ENCODE measurements around the gene RNU6-7. TPM values are rescaled to one million over a fixed set of nuclear protein-coding genes. Genes with fewer than 3 reads are reported as not detected.
A peak's percentile ranks its signal among the peaks of the same experiment; 100 is the strongest.

Gene RNU6-7
- not detected for polyA plus RNA-seq (ENCODE audit: insufficient read length)

GRCh38 chr14:32201816-32202490, at the start of gene RNU6-7:
Gene RNU6-7 (plus strand): TSS chr14:32202045.
- no peak for DNase-seq (ENCODE audit: low read depth)

- DNase-seq (ENCODE audit: low read depth), result no peak
These were observed 35.8 kb upstream of the RNU6-7 start for GRCh38 chr14:32166029-32166428.

DNA sequence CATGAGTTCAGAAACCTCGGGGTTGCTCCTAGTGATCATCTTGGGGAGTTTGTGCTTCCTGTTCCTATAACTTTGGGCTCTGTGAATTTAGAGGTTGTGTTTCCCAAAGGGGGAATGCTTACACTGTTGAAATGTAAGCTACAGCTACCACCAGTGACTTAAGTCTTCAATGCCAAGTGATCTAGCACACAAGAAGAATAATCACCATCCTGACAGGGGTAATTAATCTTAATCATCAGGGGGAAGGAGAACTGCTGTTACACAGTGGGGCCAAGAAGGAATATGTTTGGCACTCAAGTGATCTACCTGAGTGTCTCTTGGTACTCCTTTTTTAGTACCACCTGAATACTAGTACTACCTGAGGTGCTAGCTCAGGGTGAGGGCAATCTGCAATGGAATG, 34.9 kb upstream of the RNU6-7 start:
- no peak for DNase-seq (ENCODE audit: low read depth)

GRCh38 chr14:32167907-32168306, 33.9 kb upstream of the RNU6-7 start:
- no peak for DNase-seq (ENCODE audit: low read depth)

GRCh38 chr14:32169191-32169590, 32.7 kb upstream of the RNU6-7 start:
- DNase-seq (ENCODE audit: low read depth), result no peak

DNA sequence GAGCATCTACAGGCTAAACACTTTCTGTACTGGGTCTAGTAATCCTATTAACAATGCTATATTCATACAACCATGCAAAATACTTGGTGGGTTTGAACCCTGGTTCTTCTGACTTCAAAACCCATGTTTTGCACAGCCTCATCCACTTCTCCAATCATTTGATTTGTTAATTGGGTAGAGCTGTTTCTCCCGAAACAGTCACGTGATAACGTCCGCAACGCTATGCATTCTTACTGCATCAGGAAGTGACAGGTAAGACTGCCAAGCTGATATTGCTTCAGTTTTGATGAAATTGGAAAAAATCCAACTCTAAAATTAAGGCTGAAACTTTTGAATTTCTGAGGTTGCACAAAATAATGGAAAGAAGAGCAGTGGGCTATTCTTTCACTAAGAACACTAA, 30.4 kb upstream of the RNU6-7 start:
- no peak for DNase-seq (ENCODE audit: low read depth)

DNA sequence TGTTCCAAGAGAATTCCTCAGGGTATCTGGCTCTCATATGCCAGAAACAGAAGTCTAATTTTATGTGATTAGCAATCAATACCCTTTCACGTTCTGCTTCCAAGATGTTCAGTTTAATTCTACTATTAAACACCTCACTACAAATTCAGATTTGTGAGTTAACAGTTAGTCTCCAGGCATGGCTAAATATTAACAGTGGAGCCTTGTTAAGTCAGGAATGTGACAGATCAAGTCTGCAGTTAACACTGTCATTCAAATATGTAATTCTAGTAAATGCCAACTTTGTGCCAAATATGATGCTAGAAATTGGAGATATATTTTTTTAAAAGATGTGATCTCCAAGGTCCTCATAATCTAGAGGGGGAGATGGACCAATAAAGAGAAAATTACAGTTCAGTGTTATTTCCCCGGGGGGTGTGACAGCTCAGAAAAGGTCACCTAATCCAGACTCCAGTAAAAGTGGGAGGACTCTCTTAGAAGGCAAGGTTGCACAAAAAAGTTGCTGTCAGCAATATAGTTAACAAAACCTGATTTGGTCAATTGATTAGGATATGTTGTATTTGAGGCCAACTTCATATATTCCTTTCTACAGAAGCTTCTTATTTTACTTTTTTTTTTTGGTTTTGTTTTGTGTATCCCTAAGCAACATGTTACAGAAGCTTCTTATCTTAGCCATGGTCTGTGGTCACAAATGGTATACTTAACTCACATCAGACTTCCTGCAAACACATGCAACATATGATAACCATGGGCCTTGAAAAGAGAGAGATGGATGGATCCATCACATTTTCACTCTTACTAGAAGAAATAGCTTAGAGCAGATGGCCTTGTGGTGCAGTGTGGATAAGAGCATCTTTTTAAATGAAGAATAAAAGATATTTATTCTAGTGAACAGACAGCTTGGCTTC, 18.4 kb upstream of the RNU6-7 start:
- DNase-seq (ENCODE audit: low read depth), result no peak

DNA sequence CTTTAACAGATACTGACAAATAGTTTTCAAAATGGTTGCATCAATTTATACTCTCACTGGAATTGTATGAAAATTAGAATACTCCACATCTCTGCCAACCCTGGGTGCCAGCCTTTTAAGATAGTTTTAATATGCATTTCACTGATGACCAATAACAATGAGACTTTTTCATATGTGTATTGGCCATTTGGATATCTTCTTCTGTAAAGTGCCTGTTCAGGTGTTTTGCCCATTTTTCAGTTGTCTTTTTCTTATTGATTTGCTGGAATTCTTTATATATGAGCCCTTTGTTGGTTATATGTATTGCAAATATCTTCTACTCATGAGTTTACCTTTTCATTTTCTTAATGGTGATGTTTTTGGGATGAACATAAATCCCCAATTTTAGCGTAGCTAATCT, 16.7 kb upstream of the RNU6-7 start:
- DNase-seq (ENCODE audit: low read depth), result no peak

- no peak for DNase-seq (ENCODE audit: low read depth)
These were observed 15.6 kb upstream of the RNU6-7 start for GRCh38 chr14:32186248-32186647.

DNA sequence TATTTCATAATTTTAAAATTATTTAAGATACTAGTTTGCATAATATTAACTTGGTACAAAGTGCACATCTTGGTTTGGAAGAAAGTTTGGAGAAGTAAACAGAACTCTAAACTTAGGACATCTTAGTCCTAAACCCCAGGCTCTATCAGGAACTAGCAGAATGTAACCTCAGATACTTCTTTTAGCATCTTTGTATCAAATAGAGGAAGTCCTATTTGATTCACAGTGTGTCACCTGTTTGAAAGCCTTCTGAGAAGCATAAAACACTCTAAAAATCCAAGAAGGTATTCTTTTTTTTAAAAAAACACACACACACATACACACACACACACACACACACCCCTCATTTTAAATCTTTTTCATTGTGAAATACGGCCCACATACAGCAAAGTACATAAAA, 12.0 kb upstream of the RNU6-7 start:
- no peak for DNase-seq (ENCODE audit: low read depth)

DNA sequence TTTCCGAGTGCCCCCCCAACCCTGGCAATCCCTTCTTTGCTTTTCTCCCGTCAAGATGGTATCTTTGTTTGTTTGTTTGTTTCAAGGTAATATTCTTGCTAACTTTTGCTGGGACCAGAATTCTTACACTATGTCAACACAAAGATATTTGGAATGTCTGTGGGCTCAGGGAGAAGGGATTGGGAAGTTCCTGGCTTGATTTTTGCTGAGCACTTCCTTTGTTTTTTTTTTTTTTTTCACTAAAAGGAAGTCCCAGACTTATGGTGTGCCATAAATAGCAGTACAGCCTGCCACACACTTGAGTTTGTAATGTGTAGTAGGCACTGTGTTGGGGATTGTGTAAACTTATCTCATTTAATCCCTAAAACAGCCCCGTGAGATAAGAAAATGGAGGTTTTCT, 11.2 kb upstream of the RNU6-7 start:
- DNase-seq (ENCODE audit: low read depth), result no peak

- DNase-seq (ENCODE audit: low read depth), result no peak
These were observed 9.0 kb upstream of the RNU6-7 start for GRCh38 chr14:32192712-32193373.

DNA sequence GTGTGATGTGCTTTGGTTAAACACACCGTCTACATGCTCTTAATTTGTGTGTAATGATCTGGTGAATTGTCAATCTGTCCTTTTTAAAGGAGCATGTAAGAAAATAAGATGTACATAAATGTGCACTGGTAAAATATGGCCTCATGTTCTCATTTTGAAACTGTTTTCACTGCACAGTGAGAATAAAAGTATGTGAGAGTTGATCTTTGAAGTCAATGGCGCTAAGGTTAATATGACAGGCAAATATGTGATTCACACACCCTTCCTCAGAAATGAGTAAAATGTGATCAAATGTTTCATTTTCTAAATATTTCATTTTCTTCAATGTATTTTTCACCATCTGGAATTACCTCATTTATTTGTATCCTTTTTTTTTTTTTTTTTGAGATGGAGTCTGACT, 8.3 kb upstream of the RNU6-7 start:
- DNase-seq (ENCODE audit: low read depth), result no peak

DNA sequence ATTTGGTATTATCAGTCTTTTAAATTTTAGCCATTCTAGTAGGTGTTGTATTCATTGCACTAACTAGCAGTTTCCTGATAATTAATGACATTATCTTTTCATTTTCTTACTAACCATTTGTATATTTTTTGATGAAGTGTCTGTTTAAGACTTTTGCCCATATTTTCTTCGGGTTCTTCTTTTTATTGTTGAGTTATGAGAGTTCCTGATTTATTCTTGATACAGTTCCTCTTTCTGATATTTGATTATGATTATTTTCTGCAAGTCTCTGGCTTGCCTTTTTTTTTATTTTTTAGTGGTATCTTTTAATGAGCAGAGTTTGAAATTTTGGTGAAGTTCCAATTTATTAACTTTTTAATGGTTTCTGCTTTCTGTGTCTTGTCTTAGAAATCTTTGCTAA, 6.2 kb upstream of the RNU6-7 start:
- no peak for DNase-seq (ENCODE audit: low read depth)

- no peak for DNase-seq (ENCODE audit: low read depth)
These were observed 3.9 kb upstream of the RNU6-7 start for GRCh38 chr14:32197919-32198318.

- no peak for DNase-seq (ENCODE audit: low read depth)
These were observed 1.3 kb upstream of the RNU6-7 start for GRCh38 chr14:32200368-32201192.

- peak; percentile 49 for DNase-seq (ENCODE audit: low read depth)
These were observed 541 bp upstream of the RNU6-7 start for GRCh38 chr14:32201193-32201815.

DNA sequence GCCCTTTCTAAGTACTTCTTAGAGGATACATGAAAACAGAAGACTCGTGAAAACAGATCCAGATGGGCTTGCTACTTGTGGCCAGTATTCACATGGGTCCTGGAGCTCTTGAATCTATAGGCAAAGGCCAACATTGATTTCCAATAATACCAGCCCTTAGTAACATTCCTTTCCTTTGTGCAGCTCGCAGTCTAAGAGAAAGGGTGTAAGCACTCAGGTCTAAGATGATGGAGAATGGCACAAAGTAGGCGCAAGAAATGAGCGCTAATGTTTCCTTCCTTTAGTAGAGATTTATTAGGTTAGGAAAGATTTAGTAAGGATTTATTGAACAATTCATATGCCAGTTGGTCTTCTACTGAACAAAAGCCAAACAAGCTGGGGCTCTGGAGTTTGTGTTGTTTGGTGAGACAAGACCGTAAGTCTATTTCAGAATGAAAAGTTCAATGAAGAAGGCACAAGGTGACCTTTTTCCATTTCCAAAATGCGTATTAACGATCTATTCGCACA, 699 bp downstream of the RNU6-7 start:
- peak; percentile 6 for DNase-seq (ENCODE audit: low read depth)

DNA sequence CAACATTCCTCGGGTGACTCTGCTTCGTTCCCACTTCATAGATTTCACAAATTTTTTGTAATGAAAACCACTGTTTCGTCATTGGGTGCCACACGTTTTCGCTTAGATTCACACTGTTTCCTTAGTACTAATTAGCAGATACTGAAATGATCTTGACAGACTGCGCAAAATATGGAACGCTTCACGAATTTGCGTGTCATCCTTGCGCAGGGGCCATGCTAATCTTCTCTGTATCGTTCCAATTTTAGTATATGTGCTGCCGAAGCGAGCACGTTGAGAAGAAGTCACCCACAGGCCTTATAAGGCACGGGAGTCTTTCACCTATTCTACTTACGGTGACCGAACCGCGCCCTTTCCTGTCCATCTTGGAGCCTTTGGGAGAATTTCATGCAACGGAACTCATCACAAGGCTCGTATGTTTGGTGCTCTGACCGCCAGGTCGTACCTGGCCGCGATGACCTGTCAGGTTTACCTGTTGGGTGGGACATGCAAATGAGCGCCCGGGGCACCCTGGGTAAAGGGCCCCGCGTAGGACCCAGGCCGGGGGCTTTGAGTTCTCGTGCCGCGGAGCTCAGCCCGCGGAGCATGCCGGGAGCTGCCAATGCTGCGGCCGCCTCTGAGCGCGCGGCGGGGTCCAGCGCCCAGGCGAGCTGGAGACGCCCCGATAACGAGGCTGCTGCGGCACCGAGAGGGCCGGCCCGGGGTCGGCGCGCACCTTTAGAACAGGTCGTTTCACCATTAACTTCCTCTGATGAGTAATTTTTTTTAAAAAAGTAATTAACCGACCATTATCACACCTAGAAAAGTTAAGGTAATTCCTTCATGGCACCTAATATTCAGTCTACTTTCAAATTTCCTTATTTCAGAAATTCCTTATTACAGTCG, 1.4 kb downstream of the RNU6-7 start, which contains the start of gene RNU6-8:
Gene RNU6-8, minus strand, starts transcription at position 272 of the 885 bp plus-strand sequence.
- peak; percentile 55 for DNase-seq (ENCODE audit: low read depth)

- no peak for DNase-seq (ENCODE audit: low read depth)
These were observed 2.1 kb downstream of the RNU6-7 start for GRCh38 chr14:32203928-32204357.

Data from forelimb muscle (tissue), 1 donor.